Smooth muscle cell (in vitro differentiated cells): ENCODE results near the gene MAPKAPK3. TPM values are rescaled to one million over a fixed set of nuclear protein-coding genes. Genes with fewer than 3 reads are reported as not detected.

Experiments used
- DNase-seq: peaks from one replicate; lab custom pipeline; 2025; ENCODE audit not compliant: unreplicated experiment; lab: John Stamatoyannopoulos, UW
- H2AFZ ChIP-seq: fragments of 200-600 bp; sonication (generic); 2 replicates; pipeline ENCODE4 v1.6.0; 2016; ENCODE audit warnings: antibody characterized with exemption, low read depth, mild to moderate bottlenecking
- H3F3A ChIP-seq: fragments of 200-600 bp; sonication (generic); 2 replicates; pipeline ENCODE4 v1.6.0; 2017; ENCODE audit warnings: antibody characterized with exemption, low read depth
- H3K27ac ChIP-seq: fragments of 200-600 bp; sonication (generic); 2 replicates; pipeline ENCODE4 v1.5.1; 2016; ENCODE audit warnings: low read depth, mild to moderate bottlenecking
- H3K27me3 ChIP-seq: fragments of 200-600 bp; sonication (generic); 2 replicates; pipeline ENCODE4 v1.6.1; 2016; ENCODE audit warnings: low read depth, mild to moderate bottlenecking
- H3K36me3 ChIP-seq: fragments of 200-600 bp; sonication (generic); 2 replicates; pipeline ENCODE4 v1.5.1; 2016; ENCODE audit warnings: low read depth
- H3K4me1 ChIP-seq: fragments of 200-600 bp; sonication (generic); 2 replicates; pipeline ENCODE4 v1.5.1; 2016; ENCODE audit warnings: low read depth
- H3K4me2 ChIP-seq: fragments of 200-600 bp; sonication (generic); 2 replicates; pipeline ENCODE4 v1.6.0; 2016; ENCODE audit warnings: mild to moderate bottlenecking
- H3K4me3 ChIP-seq: fragments of 200-600 bp; sonication (generic); 2 replicates; pipeline ENCODE4 v1.5.1; 2016; ENCODE audit warnings: mild to moderate bottlenecking
- H3K79me2 ChIP-seq: fragments of 200-600 bp; sonication (generic); 2 replicates; pipeline ENCODE4 v1.6.0; 2016; ENCODE audit warnings: low read depth, mild to moderate bottlenecking
- H3K9ac ChIP-seq: fragments of 200-600 bp; sonication (generic); 2 replicates; pipeline ENCODE4 v1.6.0; 2016; ENCODE audit warnings: low read depth
- H3K9me3 ChIP-seq: fragments of 200-600 bp; sonication (generic); replicated peaks from 2 replicates; pipeline ENCODE4 v1.5.1; 2016; ENCODE audit warnings: low read depth
- H4K20me1 ChIP-seq: fragments of 200-600 bp; sonication (generic); 2 replicates; pipeline ENCODE4 v1.6.0; 2016; ENCODE audit warnings: low read depth
- CTCF ChIP-seq: fragments of 200-600 bp; sonication (generic); IDR thresholded peaks from 2 replicates; pipeline ENCODE4 v1.5.1; 2017; ENCODE audit warnings: borderline replicate concordance, mild to moderate bottlenecking, antibody characterized with exemption; ENCODE audit not compliant: insufficient read depth, poor library complexity, severe bottlenecking
- WGBS: methylation state at CpG from one replicate; pipeline ENCODE4 v1.1.7; 2016; ENCODE audit warnings: low lambda C conversion rate; 5-methylcytosine and 5-hydroxymethylcytosine counted together
- polyA plus RNA-seq: library from polyadenylated mRNA; unstranded; fragments of >200 nt; fragmentation: Nextera tagmentation; extraction: Ambion mirVana; gene quantifications from 2 replicates; pipeline ENCODE4 v1.2.1, GENCODE V29; 2016
- total RNA-seq: library from RNA; depleted of rRNA; stranded (reverse); fragments of >200 nt; gene quantifications from 2 replicates; pipeline ENCODE4 v1.2.3, GENCODE V29; 2014

MAPKAPK3 gene
- total and polyA plus RNA-seq, 2 experiments from 2014 or later: 17.1 to 18.7 TPM

- no peak overlapping the region for H3K4me3 ChIP-seq
- no peaks in the 10 kb centered on the region for H3K9me3 ChIP-seq
- H3F3A ChIP-seq: no peaks in the 10 kb centered on the region
- peaks cover 4% of the 10 kb centered on the region for H4K20me1 ChIP-seq
- WGBS: 93% methylated on average over 3 of the region's 3 CpGs
- H3K9ac ChIP-seq: no peak overlapping the region
- no peak overlapping the region for H3K27ac ChIP-seq
- TF ChIP-seq CTCF: no peak
- peaks cover 38% of the 10 kb centered on the region for H3K4me1 ChIP-seq
- no peaks in the 10 kb centered on the region for H3K27me3 ChIP-seq
- no peak overlapping the region for H2AFZ ChIP-seq
- H3K36me3 ChIP-seq: no peaks in the 10 kb centered on the region
- no peak overlapping the region for H3K4me2 ChIP-seq
- no peaks in the 10 kb centered on the region for H3K79me2 ChIP-seq
- DNase-seq: no peak
Observed at GRCh38 chr3:50622881-50623280, 5.9 kb downstream of the MAPKAPK3 start.

GRCh38 chr3:50623840-50624474 is 7.0 kb downstream of the MAPKAPK3 start:
- Histone ChIP-seq H3K9me3 (no peaks in the 10 kb centered on the region), H3K4me1 (peaks cover 37% of the 10 kb centered on the region), H3K27me3 (no peaks in the 10 kb centered on the region), H4K20me1 (peaks cover 9% of the 10 kb centered on the region), H3K9ac (no peak overlapping the region), H3K4me2 (no peak overlapping the region), H2AFZ (no peak overlapping the region), H3K27ac (no peak overlapping the region), H3K4me3 (no peak overlapping the region), H3K79me2 (no peaks in the 10 kb centered on the region), H3F3A (no peaks in the 10 kb centered on the region), H3K36me3 (no peaks in the 10 kb centered on the region)
- DNase-seq: no peak
- TF ChIP-seq CTCF: no peak
- 76% methylated on average over 6 of the region's 6 CpGs for WGBS

- 81% methylated on average over 2 of the region's 2 CpGs for WGBS
- Histone ChIP-seq H3F3A (no peaks in the 10 kb centered on the region), H3K27me3 (no peaks in the 10 kb centered on the region), H2AFZ (no peak overlapping the region), H3K79me2 (no peaks in the 10 kb centered on the region), H3K4me3 (no peak overlapping the region), H3K9me3 (no peaks in the 10 kb centered on the region), H3K27ac (no peak overlapping the region), H3K9ac (no peak overlapping the region), H3K4me1 (peaks cover 37% of the 10 kb centered on the region), H3K36me3 (no peaks in the 10 kb centered on the region), H4K20me1 (peaks cover 9% of the 10 kb centered on the region), H3K4me2 (no peak overlapping the region)
- TF ChIP-seq CTCF: no peak
- no peak for DNase-seq
Observed at GRCh38 chr3:50624634-50625033, 7.7 kb downstream of the MAPKAPK3 start.
